HepG2 (cell line): ENCODE data around the gene USP5. TPM values are rescaled to one million over a fixed set of nuclear protein-coding genes. Genes with fewer than 3 reads are reported as not detected.

Experiments used
- AKNA ChIP-seq: sonication (generic); formaldehyde crosslinking; IDR thresholded peaks from 2 replicates; pipeline ENCODE4 v1.4.0; 2020; ENCODE audit warnings: missing genetic modification reagents, borderline replicate concordance
- ATAD3A ChIP-seq: sonication (generic); formaldehyde crosslinking; IDR thresholded peaks from 2 replicates; pipeline ENCODE4 v1.4.0; 2020; ENCODE audit warnings: missing genetic modification reagents
- BHLHE40 ChIP-seq: IDR thresholded peaks from 2 replicates; pipeline ENCODE4 v1.6.1; 2011; ENCODE audit warnings: low read length, improper control_type of control experiment
- CBX2 ChIP-seq, 2 experiments: fragments of 200-600 bp in 1 of 2; sonication (generic); formaldehyde crosslinking in 1 of 2; IDR thresholded peaks; 2 replicates each; pipeline versions ENCODE4 v1.7.0 to v1.8.1; 2018 to 2022; ENCODE audit warnings: low read depth in 2 of 2, low read length in 1 of 2, mild to moderate bottlenecking in 1 of 2, missing genetic modification reagents in 1 of 2
- GTF2F1 ChIP-seq: fragments of 150-350 bp; IDR thresholded peaks from 2 replicates; pipeline ENCODE4 v1.6.1; 2014; ENCODE audit warnings: low read length
- HNF4A ChIP-seq: sonication (generic); formaldehyde crosslinking; IDR thresholded peaks from 2 replicates; pipeline ENCODE4 v1.4.0; 2020; ENCODE audit warnings: missing genetic modification reagents
- HNF4G ChIP-seq, 2 experiments: sonication (generic) in 1 of 2; formaldehyde crosslinking in 1 of 2; IDR thresholded peaks; 2 replicates each; pipeline versions ENCODE4 v1.4.0 to v1.6.1; 2011 to 2020; ENCODE audit warnings: borderline replicate concordance in 2 of 2, low read depth in 2 of 2, mild to moderate bottlenecking in 2 of 2, low read length in 1 of 2, missing genetic modification reagents in 1 of 2, moderate library complexity in 1 of 2
- NAIF1 ChIP-seq: sonication (generic); formaldehyde crosslinking; IDR thresholded peaks from 2 replicates; pipeline ENCODE4 v1.5.0; 2020; ENCODE audit warnings: mild to moderate bottlenecking, missing genetic modification reagents, borderline replicate concordance
- NCOA1 ChIP-seq: sonication (generic); formaldehyde crosslinking; IDR thresholded peaks from 2 replicates; pipeline ENCODE4 v1.9.0; 2021; ENCODE audit warnings: missing genetic modification reagents
- NRL ChIP-seq: sonication (generic); formaldehyde crosslinking; IDR thresholded peaks from 2 replicates; pipeline ENCODE4 v1.5.0; 2020; ENCODE audit warnings: missing genetic modification reagents, mild to moderate bottlenecking, moderate library complexity, borderline replicate concordance
- PBX3 ChIP-seq: sonication (generic); formaldehyde crosslinking; IDR thresholded peaks from 2 replicates; pipeline ENCODE4 v1.8.1; 2023; ENCODE audit warnings: missing genetic modification reagents, inconsistent platforms, borderline replicate concordance
- RAD51 ChIP-seq: fragments of 450-650 bp; IDR thresholded peaks from 2 replicates; pipeline ENCODE4 v1.6.1; 2016; ENCODE audit warnings: borderline replicate concordance
- RBM39 ChIP-seq: fragments of 200-400 bp; formaldehyde crosslinking; IDR thresholded peaks from one replicate; pipeline ENCODE4 v1.6.1; 2018; ENCODE audit warnings: antibody characterized with exemption, mild to moderate bottlenecking, low read depth, low read length; ENCODE audit not compliant: poor library complexity, severe bottlenecking
- SUZ12 ChIP-seq: fragments of 150-350 bp; IDR thresholded peaks from 2 replicates; pipeline ENCODE4 v1.6.1; 2014; ENCODE audit warnings: low read depth, low read length
- ZFP41 ChIP-seq: sonication (generic); formaldehyde crosslinking; IDR thresholded peaks from 2 replicates; pipeline ENCODE4 v1.4.0; 2020; ENCODE audit warnings: mild to moderate bottlenecking, missing genetic modification reagents, borderline replicate concordance
- ZNF468 ChIP-seq: sonication (generic); formaldehyde crosslinking; IDR thresholded peaks from 2 replicates; pipeline ENCODE4 v1.8.0; 2022; ENCODE audit warnings: mild to moderate bottlenecking, moderate library complexity, missing genetic modification reagents
- ZSCAN9 ChIP-seq: IDR thresholded peaks from 2 replicates; pipeline ENCODE4 v1.6.1; 2016; ENCODE audit warnings: borderline replicate concordance
- polyA plus RNA-seq, 8 experiments: library from polyadenylated mRNA; depleted of rRNA in 3 of 8; stranded (reverse) in 7 of 8; unstranded in 1 of 8; fragments of >200 nt; fragmentation: Illumina TruSeq in 4 of 8; extraction: Trizol in 4 of 8; gene quantifications; 2 replicates each; pipeline versions ENCODE4 v1.2.1 to v1.2.3, GENCODE V29; 2011 to 2016; ENCODE audit warnings: low read depth in 4 of 8, missing spikeins in 1 of 8, mixed read lengths in 1 of 8; ENCODE audit not compliant: insufficient read depth in 1 of 8
- total RNA-seq, 5 experiments: library from RNA; depleted of rRNA; stranded (reverse); fragments of >200 nt; fragmentation: Illumina TruSeq; extraction: Trizol; gene quantifications; 2 replicates each; pipeline ENCODE4 v1.2.3, GENCODE V29; 2016; ENCODE audit warnings: low read depth in 1 of 5
- TF ChIP-seq, protein P1 (sequence below): sonication (generic); formaldehyde crosslinking; IDR thresholded peaks from 2 replicates; pipeline ENCODE4 v1.9.0; 2021; ENCODE audit warnings: missing genetic modification reagents, mild to moderate bottlenecking, borderline replicate concordance
- TF ChIP-seq, protein P2 (sequence below): sonication (generic); formaldehyde crosslinking; IDR thresholded peaks from 2 replicates; pipeline ENCODE4 v1.8.1; 2023; ENCODE audit warnings: mild to moderate bottlenecking, missing genetic modification reagents

Gene USP5
- total and polyA plus RNA-seq, 2 of the 13 experiments (the other 11 are each of a cell fraction or from before 2014, with no cell fraction given) = 39.6 to 56.0 TPM

DNA sequence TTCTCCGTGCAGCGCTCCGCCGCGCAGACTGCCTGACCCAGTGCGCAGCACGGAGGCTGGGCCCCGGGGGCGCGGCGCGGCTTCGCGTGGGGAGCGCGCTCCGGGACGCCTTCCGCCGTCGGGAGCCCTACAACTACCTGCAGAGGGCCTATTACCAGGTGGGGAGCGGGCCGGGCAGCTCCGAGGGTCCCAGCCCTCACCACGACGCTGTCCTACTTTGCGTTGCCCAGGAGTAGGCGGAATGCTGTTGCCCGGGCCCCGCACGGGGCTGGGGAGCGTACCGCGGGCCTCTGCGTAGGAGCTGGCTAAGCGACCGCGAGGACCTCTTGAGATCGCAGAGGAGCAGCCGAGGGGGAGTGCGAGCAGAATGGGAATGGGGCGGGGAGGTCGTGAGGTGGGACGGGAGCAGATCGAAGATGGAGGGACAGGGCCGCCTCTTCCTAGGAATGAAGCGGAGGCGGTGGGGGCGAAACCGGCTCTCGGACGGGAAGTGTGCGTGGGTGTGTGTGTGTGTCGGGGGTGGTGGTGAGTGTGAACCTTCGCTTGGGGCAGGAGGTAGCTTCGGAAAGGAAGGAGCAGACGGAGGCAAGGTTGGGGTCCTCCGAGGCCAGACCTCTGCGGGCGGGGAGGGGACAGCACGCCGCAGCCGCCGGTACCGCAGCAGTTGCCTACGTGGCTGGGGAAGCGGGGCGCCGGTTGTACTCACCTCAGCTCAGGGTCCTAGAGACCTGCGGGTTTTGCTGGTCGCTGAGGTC lies 23.0 kb upstream of the USP5 start (continued):
- TF ChIP-seq, protein P1, sequence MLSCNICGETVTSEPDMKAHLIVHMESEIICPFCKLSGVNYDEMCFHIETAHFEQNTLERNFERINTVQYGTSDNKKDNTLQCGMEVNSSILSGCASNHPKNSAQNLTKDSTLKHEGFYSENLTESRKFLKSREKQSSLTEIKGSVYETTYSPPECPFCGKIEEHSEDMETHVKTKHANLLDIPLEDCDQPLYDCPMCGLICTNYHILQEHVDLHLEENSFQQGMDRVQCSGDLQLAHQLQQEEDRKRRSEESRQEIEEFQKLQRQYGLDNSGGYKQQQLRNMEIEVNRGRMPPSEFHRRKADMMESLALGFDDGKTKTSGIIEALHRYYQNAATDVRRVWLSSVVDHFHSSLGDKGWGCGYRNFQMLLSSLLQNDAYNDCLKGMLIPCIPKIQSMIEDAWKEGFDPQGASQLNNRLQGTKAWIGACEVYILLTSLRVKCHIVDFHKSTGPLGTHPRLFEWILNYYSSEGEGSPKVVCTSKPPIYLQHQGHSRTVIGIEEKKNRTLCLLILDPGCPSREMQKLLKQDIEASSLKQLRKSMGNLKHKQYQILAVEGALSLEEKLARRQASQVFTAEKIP (CRISPR knock-in tag) = no peak
- no peak for TF ChIP-seq RAD51
- TF ChIP-seq NCOA1 (CRISPR knock-in tag) = no peak; the same call in 1 of the 2 replicates
- TF ChIP-seq HNF4G (IDR thresholded peaks at IDR 0.05; ENCODE audit: borderline replicate concordance, low read depth, low read length) = no peak
- TF ChIP-seq HNF4G (CRISPR knock-in tag; IDR thresholded peaks at IDR 0.05; ENCODE audit: borderline replicate concordance, low read depth) = peak; percentile 49; the same call in 1 of the 2 replicates
- no peak for TF ChIP-seq ZFP41 (CRISPR knock-in tag)
- no peak for TF ChIP-seq SUZ12
- TF ChIP-seq AKNA = no peak
- TF ChIP-seq HNF4A (CRISPR knock-in tag) = no peak
- no peak for TF ChIP-seq NRL (CRISPR knock-in tag)
- no peak for TF ChIP-seq PBX3
- TF ChIP-seq BHLHE40 = no peak
- TF ChIP-seq GTF2F1 = no peak
- TF ChIP-seq ZNF468 (CRISPR knock-in tag) = 0 out of 2 replicates have a peak, but pooled peaks have one; percentile 72
- TF ChIP-seq CBX2 (IDR thresholded peaks at IDR 0.05; ENCODE audit: low read depth, low read length) = no peak
- TF ChIP-seq CBX2 (CRISPR knock-in tag; IDR thresholded peaks at IDR 0.05; ENCODE audit: low read depth) = no peak
- TF ChIP-seq ZSCAN9 (CRISPR knock-in tag) = no peak
- TF ChIP-seq NAIF1 (CRISPR knock-in tag) = peak; percentile 17; the same call in 1 of the 2 replicates
- TF ChIP-seq, protein P2, sequence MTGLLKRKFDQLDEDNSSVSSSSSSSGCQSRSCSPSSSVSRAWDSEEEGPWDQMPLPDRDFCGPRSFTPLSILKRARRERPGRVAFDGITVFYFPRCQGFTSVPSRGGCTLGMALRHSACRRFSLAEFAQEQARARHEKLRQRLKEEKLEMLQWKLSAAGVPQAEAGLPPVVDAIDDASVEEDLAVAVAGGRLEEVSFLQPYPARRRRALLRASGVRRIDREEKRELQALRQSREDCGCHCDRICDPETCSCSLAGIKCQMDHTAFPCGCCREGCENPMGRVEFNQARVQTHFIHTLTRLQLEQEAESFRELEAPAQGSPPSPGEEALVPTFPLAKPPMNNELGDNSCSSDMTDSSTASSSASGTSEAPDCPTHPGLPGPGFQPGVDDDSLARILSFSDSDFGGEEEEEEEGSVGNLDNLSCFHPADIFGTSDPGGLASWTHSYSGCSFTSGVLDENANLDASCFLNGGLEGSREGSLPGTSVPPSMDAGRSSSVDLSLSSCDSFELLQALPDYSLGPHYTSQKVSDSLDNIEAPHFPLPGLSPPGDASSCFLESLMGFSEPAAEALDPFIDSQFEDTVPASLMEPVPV (CRISPR knock-in tag) = peak; percentile 62; the same call in 1 of the 2 replicates
- peak; percentile 44 for TF ChIP-seq RBM39
- TF ChIP-seq ATAD3A (CRISPR knock-in tag) = no peak
